OCI-LY1 (cell line): ENCODE measurements around the gene FAM180A.

Experiments used
- CTCF ChIP-seq: fragments of 200-600 bp; sonication (generic), shearing (Covaris generic); IDR thresholded peaks from 2 replicates; pipeline ENCODE4 v1.5.1; 2017; ENCODE audit warnings: mild to moderate bottlenecking, antibody characterized with exemption, low read length, moderate library complexity, mixed read lengths
- EZH2 ChIP-seq: fragments of 200-600 bp; sonication (generic), shearing (Covaris generic); IDR thresholded peaks from 2 replicates; pipeline ENCODE4 v1.8.0; 2017; ENCODE audit warnings: borderline replicate concordance, mixed run types, mild to moderate bottlenecking, antibody characterized with exemption, low read length, moderate library complexity, mixed read lengths

GRCh38 chr7:135716677-135717238 lies 31.9 kb downstream of the FAM180A start:
- TF ChIP-seq CTCF, result no peak
- no peak for TF ChIP-seq EZH2
